Kidney tubule cell (primary cell): ENCODE measurements around the gene GNA15.
"Not testable (repeated sequence)": the region's sequence is repeated elsewhere in the genome, so short reads cannot be mapped to it uniquely, and the experiment has no call there.

Source experiments
- DNase-seq: peaks from one replicate; pipeline ENCODE4 v3.0.0-alpha.2; 2018; ENCODE audit warnings: low spot score

GNA15 gene

GRCh38 chr19:3135961-3136683, at the start of gene GNA15:
TSS of gene GNA15 (plus strand) at chr19:3136033. CDS start at chr19:3136451, 418 bp downstream.
- DNase-seq = no peak

DNA sequence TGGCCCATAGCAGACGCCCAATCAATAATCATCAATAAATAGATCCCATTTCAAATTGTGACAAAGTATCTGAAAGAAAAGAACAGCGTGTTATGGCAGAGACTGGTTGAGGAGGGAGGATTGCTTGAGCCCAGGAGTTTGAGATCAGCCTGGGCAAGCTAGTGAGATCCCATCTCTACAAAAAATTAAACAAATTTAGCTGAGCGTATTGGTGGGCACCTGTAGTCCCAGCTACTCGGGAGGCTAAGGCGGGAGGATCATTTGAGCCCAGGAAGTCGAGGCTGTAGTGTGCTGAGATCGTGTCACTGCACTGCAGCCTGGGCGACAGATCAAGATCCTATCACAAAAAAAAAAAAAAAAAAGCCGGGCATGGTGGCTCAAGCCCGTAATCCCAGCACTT, 48.1 kb upstream of the GNA15 start:
- DNase-seq = no peak

DNA sequence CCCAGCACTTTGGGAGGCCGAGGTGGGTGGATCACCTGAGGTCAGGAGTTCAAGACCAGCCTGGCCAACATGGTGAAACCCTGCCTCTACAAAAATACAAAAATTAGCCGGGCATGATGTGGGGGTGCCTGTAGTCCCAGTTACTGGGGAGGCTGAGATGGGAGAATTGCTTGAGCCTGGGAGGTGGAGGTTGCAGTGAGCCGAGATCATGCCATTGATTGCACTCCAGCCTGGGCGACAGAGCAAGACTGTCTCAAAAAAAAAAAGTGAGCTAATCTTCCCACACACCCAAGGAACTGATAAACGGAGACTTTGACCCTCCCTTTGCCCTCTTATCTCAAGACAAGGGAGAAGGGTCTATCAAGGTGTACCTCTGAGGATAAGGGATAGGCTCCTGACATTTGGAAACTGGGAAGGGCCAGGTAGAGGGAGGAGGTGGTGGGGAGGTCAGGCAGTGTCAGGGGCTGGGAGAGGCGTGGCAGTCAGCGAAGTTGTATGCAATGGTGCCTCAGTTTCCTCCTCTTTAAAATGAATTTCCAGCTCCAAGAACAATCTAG, 46.5 kb upstream of the GNA15 start:
- DNase-seq = not testable (repeated sequence)

DNA sequence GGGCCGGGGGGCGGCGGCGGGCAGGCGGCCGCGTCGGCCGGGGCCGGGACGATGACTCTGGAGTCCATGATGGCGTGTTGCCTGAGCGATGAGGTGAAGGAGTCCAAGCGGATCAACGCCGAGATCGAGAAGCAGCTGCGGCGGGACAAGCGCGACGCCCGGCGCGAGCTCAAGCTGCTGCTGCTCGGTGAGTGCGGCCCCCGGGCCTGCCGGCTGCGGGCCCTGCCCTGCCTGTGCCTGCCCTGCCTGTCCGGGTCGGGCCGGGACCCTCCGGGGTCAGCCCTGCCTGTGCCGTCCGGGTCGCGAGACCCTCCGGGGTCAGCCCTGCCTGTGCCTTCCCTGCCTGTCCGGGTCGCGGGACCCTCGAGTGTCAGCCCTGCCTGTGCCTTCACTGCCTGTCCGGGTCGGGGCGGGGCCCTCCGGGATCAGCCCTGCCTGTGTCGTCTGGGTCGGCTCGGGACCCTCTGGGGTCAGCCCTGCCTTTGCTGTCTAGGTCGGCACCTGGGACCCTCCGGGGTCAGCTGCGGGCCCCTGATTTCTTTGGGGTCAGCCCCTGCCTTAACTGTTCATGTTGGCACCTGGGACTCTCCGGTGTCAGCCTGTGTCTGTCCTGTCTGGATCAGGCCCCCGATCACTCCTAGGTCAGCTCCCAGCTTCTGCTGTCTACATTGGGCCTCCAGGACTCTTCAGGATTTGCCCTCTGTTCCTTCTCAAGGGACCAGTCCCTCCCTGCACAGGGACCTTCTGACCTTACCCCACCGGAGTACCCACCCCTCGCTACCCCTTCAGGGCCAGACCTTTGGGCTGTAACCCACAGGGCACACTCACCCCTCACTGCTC, 41.0 kb upstream of the GNA15 start:
- DNase-seq = no peak

DNA sequence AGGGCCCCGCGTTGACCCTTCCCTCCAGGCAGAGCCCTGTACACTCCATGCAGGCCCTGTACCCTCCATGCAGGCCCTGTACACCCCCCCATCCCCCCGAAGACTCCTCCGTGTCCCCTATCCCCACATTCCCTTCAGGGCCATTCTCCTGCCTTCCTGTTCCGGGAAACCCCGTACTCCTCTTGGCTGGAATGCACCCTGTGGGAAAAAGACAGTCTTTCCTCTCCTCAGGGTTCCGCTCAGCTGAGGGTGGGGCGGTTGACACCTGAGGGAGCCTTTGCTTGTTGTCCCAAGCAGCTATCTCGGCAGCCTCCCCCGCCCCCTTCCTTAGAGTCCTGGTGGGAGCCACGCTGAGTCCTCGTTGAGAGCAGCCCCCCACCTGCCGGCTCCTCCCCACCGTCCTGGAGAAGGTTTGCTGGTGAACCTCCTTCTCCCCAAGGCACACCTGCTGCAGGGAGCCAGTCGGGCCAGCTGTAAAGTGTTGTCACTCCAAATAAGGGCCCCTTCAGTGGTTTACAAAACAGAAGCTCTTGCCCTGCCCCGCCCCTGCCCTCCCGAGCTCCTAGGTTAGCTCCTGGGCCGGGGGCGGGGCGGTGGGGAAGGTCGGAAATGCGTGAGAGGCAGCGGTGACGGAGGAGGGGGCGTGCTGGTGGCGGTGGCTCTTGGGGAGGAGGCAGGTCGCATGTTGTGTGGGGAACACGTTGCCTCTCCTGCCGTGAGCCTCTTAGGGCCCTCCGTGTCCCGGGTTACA, 40.2 kb upstream of the GNA15 start:
- DNase-seq = peak; percentile 25

- DNase-seq = no peak
Observed at GRCh38 chr19:3096267-3096901, 39.4 kb upstream of the GNA15 start.

GRCh38 chr19:3096902-3097326, 38.9 kb upstream of the GNA15 start:
- DNase-seq = no peak

DNA sequence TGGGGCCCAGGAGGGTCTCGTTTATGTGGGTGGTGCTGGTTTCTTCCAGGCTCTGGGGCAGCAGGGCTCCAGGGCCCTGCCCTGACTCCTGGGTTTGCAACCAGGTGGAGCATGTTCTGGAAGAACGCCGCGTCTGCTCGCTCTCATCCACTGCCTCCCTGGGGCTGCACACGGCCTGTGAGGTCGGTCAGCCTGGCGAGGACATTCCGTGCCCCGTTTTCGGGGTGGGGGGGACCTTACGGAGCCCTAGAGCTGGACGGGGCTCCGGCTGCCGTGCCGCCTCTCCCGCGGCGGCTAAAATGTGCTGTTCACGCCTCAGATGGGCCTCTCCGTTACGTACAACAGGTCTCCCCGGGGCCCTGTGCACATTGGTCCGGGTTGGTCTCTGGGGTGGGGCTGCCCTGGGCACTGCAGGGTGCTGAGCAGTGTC, 38.4 kb upstream of the GNA15 start:
- DNase-seq = no peak

GRCh38 chr19:3098141-3098514, 37.7 kb upstream of the GNA15 start:
- no peak for DNase-seq

GRCh38 chr19:3098515-3099346, 37.1 kb upstream of the GNA15 start:
- peak; percentile 37 for DNase-seq

- DNase-seq = no peak
Observed at GRCh38 chr19:3099347-3100145, 36.3 kb upstream of the GNA15 start.

DNA sequence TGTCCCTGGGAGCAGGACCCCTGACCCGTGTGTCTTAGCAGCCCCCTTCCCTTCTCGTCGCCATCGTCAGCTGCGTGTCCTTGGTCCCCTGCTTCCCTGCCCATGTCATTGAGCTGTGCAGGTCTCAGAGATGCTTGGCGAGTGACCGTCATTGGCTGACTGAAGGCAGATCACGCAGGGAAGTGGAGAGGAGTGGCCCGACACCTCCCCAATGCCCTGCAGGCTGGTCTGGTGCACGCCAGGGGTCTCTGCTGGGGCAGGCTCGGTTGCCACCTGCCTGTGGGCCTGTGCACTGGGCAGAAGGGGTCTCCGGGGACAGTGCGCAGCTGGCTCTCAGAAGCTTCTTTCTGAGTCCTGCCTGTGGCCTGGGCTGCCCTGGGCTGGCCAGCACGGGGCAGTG, 35.5 kb upstream of the GNA15 start:
- no peak for DNase-seq

DNA sequence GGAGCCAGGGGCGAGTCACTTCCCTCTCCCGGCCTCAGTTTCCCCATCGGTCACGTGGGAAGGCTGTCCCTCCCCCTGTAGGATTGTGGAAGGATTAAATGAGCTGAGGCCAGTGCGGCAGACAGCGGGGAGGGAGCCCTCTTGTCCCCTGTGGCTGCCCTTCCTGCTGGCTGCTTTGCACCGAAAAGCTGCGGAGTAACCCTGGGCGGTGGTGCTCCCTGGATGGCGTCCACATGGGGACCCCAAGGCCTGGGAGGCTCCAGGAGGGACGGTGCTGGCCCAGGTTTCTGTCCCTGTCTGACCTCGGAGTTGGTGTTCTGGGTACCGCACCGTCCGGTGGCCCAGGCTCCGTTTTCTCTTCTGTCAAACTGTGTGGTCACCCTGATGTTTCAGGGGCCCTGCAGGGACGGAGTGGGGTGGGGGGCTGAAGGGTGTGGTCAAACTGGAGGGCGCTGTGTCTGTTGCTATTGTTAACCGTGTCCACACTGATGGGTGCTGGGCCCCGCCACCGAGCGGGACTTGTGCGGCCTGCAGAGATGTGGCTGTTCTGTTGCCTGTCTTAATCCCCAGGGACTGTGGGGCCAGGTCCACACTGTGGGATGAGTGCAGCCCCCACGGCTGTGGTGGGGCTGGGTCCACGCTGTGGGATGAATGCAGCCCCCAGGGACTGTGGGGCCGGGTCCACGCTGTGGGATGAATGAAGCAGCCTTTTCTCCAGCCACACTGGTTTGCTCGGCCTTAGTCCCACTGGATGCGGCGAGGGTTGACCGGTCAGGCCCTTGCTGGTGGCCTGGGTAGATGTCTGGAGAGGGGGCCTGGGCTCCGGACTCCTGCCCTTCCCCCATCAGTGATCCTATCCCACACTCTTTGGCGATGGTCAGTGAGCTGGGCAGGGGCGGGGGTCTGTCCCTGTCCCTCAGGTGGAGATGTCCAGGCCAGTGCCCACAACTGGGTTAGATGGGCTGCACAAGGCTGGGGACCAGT, 34.8 kb upstream of the GNA15 start:
- no peak for DNase-seq

GRCh38 chr19:3102239-3103140, 33.3 kb upstream of the GNA15 start:
- no peak for DNase-seq

- no peak for DNase-seq
Observed at GRCh38 chr19:3104708-3104983, 31.2 kb upstream of the GNA15 start.

GRCh38 chr19:3105641-3106508, 30.0 kb upstream of the GNA15 start:
- DNase-seq = no peak
